HL-60 (cell line): ENCODE measurements around the gene MS4A6A.

ENCODE experiments used
- CTCF ChIP-seq: IDR thresholded peaks from one replicate; pipeline ENCODE4 v1.5.1; 2011; ENCODE audit warnings: low read length, control low read depth, inconsistent platforms; ENCODE audit not compliant: insufficient read depth
- GABPA ChIP-seq: IDR thresholded peaks from 2 replicates; pipeline ENCODE4 v1.6.1; 2012; ENCODE audit warnings: low read depth
- POLR2AphosphoS5 ChIP-seq: IDR thresholded peaks from 2 replicates; pipeline ENCODE4 v1.6.1; 2012; ENCODE audit warnings: low read depth

- TF ChIP-seq CTCF: no peak
- no peak for TF ChIP-seq POLR2AphosphoS5
- no peak for TF ChIP-seq GABPA
Observed at GRCh38 chr11:60159868-60160267, 23.0 kb downstream of the MS4A6A start.
